Natural killer cell (primary cell): ENCODE results near the gene YWHAH. TPM values are rescaled to one million over a fixed set of nuclear protein-coding genes. Genes with fewer than 3 reads are reported as not detected.
A peak's percentile ranks its signal among the peaks of the same experiment; 100 is the strongest.

ENCODE experiments used
- ATAC-seq, 3 donors: fragments of 150-1000 bp in 2 of 3; fragments of 200-7000 bp in 1 of 3; cut with Tn5 transposase; 1 replicate in 1 of 3; 2 replicates in 2 of 3; pipeline ENCODE4 v1.10.0; 2021; ENCODE audit warnings: mild to moderate bottlenecking in 2 of 3, moderate library complexity in 2 of 3
- DNase-seq, 2 donors: peaks; one replicate each; pipeline versions ENCODE4 v3.0.0 to v3.0.0-alpha.2; 2013 to 2021; ENCODE audit warnings: mixed read lengths in 1 of 2
- H3K27ac ChIP-seq: one replicate; pipeline ENCODE4 v1.5.1; 2013; ENCODE audit warnings: mild to moderate bottlenecking, low read length
- H3K27me3 ChIP-seq: one replicate; pipeline ENCODE4 v1.6.1; 2013; ENCODE audit warnings: low read length; ENCODE audit not compliant: control insufficient read depth, insufficient read depth
- H3K36me3 ChIP-seq: one replicate; pipeline ENCODE4 v1.6.1; 2013; ENCODE audit warnings: low read length; ENCODE audit not compliant: control insufficient read depth, insufficient read depth
- H3K4me1 ChIP-seq: one replicate; pipeline ENCODE4 v1.6.1; 2013; ENCODE audit warnings: low read length; ENCODE audit not compliant: control insufficient read depth, insufficient read depth
- H3K4me3 ChIP-seq: one replicate; pipeline ENCODE4 v1.5.1; 2013; ENCODE audit warnings: low read length
- H3K9me3 ChIP-seq: one replicate; pipeline ENCODE4 v1.6.1; 2013; ENCODE audit warnings: low read length; ENCODE audit not compliant: control insufficient read depth, insufficient read depth
- H3K27ac Mint-ChIP-seq, 2 donors: one replicate each; pipeline ENCODE4 v1.8.0; 2022; ENCODE audit warnings: mild to moderate bottlenecking in 2 of 2, mixed read lengths in 2 of 2, moderate library complexity in 1 of 2
- H3K27me3 Mint-ChIP-seq, 2 donors: one replicate each; pipeline ENCODE4 v1.8.0; 2022; ENCODE audit warnings: low read depth in 2 of 2, mixed read lengths in 2 of 2
- H3K36me3 Mint-ChIP-seq: one replicate; pipeline ENCODE4 v1.8.0; 2022; ENCODE audit warnings: mixed read lengths
- H3K4me1 Mint-ChIP-seq, 2 donors: one replicate each; pipeline ENCODE4 v1.8.0; 2022; ENCODE audit warnings: mixed read lengths in 2 of 2
- H3K4me3 Mint-ChIP-seq: one replicate; pipeline ENCODE4 v1.8.0; 2022; ENCODE audit warnings: mild to moderate bottlenecking, moderate library complexity, mixed read lengths
- H3K9me3 Mint-ChIP-seq, 2 donors: one replicate each; pipeline ENCODE4 v1.8.0; 2022; ENCODE audit warnings: mixed read lengths in 2 of 2
- WGBS: methylation state at CpG from one replicate; pipeline ENCODE4 v1.1.7; 2013; ENCODE audit warnings: missing lambda C conversion rate; ENCODE audit not compliant: insufficient coverage; 5-methylcytosine and 5-hydroxymethylcytosine counted together
- intact Hi-C: fragments of 100-400 bp; cut with micrococcal nuclease; formaldehyde crosslinking; loops from one replicate; pipeline ENCODE4 v1.14.2; 2022
- total RNA-seq, 4 donors: library from RNA; stranded (reverse); fragments of 120-200 nt in 1 of 4; gene quantifications; one replicate each; pipeline versions ENCODE4 v1.2.3 to v1.2.4, GENCODE V29; 2013 to 2022
- TF ChIP-seq, protein P1 (sequence below): fragments of 200-600 bp; IDR thresholded peaks from one replicate; pipeline ENCODE4 v1.8.0; 2022; ENCODE audit warnings: antibody characterized with exemption

The YWHAH gene
- total RNA-seq, 3 donors from 2014 or later (not counting 1 experiment from before 2014, with no cell fraction given) = 29.6 to 35.0 (median 32.8) TPM

DNA sequence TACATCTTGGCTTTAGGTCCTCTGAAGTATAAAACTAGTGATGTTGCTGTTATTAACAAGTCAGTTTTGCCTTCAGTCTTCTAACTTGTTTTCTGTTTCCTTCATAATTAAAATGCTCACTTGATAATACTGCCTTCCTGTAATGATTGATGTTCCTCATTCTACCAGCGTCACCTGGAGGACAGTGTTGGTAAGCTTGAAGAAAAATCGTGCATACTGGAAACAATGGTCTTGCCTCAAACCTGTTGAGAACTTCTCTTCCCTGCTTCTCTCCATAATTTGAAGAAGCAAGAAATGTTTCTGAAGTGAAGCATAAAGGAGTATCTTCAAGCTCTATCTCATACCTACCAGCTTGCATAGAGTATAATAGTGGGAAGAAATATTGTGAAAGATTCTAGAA lies 3.0 kb downstream of the YWHAH start:
- H3K4me3 ChIP-seq = no peak overlapping the region
- Mint-ChIP-seq H3K4me1 (peaks cover 21 to 27% of the 10 kb centered on the region in 2 donors), H3K27ac (peak overlapping the region; percentile 74), H3K9me3 (no peaks in the 10 kb centered on the region), H3K27me3 (no peaks in the 10 kb centered on the region), H3K36me3 (no peaks in the 10 kb centered on the region), H3K4me3 (peak overlapping the region; percentile 7)
- WGBS = no CpG with 5 or more reads among the region's 2 CpGs
- no peaks in the 10 kb centered on the region for H3K27me3 ChIP-seq
- H3K27ac ChIP-seq = peak overlapping the region; percentile 8
- H3K36me3 ChIP-seq = peaks cover 26% of the 10 kb centered on the region
- H3K9me3 ChIP-seq = no peaks in the 10 kb centered on the region
- intact Hi-C loops = loop anchor here (1.0 to 2.0 kb wide), 2 partner anchors 75 to 194 kb away; no protein-coding TSS in a partner anchor
- peaks cover 36% of the 10 kb centered on the region for H3K4me1 ChIP-seq
- DNase-seq (peak in 1 of 2 donors; percentile 80), ATAC-seq (peak in 2 of 3 donors; percentile 22 to 33)
- TF ChIP-seq, protein P1, sequence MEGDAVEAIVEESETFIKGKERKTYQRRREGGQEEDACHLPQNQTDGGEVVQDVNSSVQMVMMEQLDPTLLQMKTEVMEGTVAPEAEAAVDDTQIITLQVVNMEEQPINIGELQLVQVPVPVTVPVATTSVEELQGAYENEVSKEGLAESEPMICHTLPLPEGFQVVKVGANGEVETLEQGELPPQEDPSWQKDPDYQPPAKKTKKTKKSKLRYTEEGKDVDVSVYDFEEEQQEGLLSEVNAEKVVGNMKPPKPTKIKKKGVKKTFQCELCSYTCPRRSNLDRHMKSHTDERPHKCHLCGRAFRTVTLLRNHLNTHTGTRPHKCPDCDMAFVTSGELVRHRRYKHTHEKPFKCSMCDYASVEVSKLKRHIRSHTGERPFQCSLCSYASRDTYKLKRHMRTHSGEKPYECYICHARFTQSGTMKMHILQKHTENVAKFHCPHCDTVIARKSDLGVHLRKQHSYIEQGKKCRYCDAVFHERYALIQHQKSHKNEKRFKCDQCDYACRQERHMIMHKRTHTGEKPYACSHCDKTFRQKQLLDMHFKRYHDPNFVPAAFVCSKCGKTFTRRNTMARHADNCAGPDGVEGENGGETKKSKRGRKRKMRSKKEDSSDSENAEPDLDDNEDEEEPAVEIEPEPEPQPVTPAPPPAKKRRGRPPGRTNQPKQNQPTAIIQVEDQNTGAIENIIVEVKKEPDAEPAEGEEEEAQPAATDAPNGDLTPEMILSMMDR = peak; percentile 66

GRCh38 chr22:31948002-31948401 lies 3.7 kb downstream of the YWHAH start:
- Histone ChIP-seq H3K4me1 (peaks cover 36% of the 10 kb centered on the region), H3K36me3 (peaks cover 26% of the 10 kb centered on the region), H3K4me3 (no peak overlapping the region), H3K27ac (no peak overlapping the region), H3K9me3 (no peaks in the 10 kb centered on the region), H3K27me3 (no peaks in the 10 kb centered on the region)
- 69% methylated on average over 6 of the region's 8 CpGs for WGBS
- no peak for ATAC-seq
- H3K27ac Mint-ChIP-seq = no peak overlapping the region
- H3K9me3 Mint-ChIP-seq = no peaks in the 10 kb centered on the region
- H3K36me3 Mint-ChIP-seq = no peaks in the 10 kb centered on the region
- H3K4me1 Mint-ChIP-seq = peaks cover 25 to 33% of the 10 kb centered on the region in 2 donors
- TF ChIP-seq, protein P1 = no peak
- no peak overlapping the region for H3K4me3 Mint-ChIP-seq
- no peak for DNase-seq
- intact Hi-C loops = no loop called here
- H3K27me3 Mint-ChIP-seq = no peaks in the 10 kb centered on the region

- no peaks in the 10 kb centered on the region for H3K9me3 Mint-ChIP-seq
- Histone ChIP-seq H3K4me3 (no peak overlapping the region), H3K27me3 (no peaks in the 10 kb centered on the region), H3K27ac (no peak overlapping the region), H3K36me3 (peaks cover 26% of the 10 kb centered on the region), H3K4me1 (peaks cover 37% of the 10 kb centered on the region), H3K9me3 (no peaks in the 10 kb centered on the region)
- H3K4me3 Mint-ChIP-seq = no peak overlapping the region
- ATAC-seq (no peak), DNase-seq (no peak)
- TF ChIP-seq, protein P1 = no peak
- H3K27me3 Mint-ChIP-seq = no peaks in the 10 kb centered on the region
- 97% methylated on average over 4 of the region's 4 CpGs for WGBS
- intact Hi-C loops = no loop called here
- no peak overlapping the region for H3K27ac Mint-ChIP-seq
- H3K4me1 Mint-ChIP-seq = peaks cover 48 to 49% of the 10 kb centered on the region in 2 donors
- no peaks in the 10 kb centered on the region for H3K36me3 Mint-ChIP-seq
Observed at GRCh38 chr22:31950226-31950625, 5.9 kb downstream of the YWHAH start.
